Measurements from ENCODE around the gene NHERF1. TPM values are rescaled to one million over a fixed set of nuclear protein-coding genes. Genes with fewer than 3 reads are reported as not detected.

Gene NHERF1
- total and polyA plus RNA-seq, 2 of the 8 experiments (the other 6 are each of a cell fraction or from before 2014, with no cell fraction given): 92.9 to 99.2 TPM

- ChIA-PET CTCF (ENCODE audit: partially characterized antibody) (interaction anchor here (1.9 to 99.6 kb wide), 6 partner anchors 7 to 99 kb away, joined by 4 to 2981 read pairs (median 22); partner anchors contain the start of genes FDXR and GRIN2C), POLR2A (ENCODE audit: partially characterized antibody) (interaction anchor here (0.9 to 1.8 kb wide), 4 partner anchors 60 to 91 kb away, joined by 3 to 4 read pairs (median 3); no protein-coding TSS in a partner anchor)
- no peaks in the 10 kb centered on the region for H3K27me3 ChIP-seq (replicated peaks in 1 of 4; ENCODE audit: control insufficient read depth in 3 of 4, extremely low read depth in 1 of 4, insufficient read depth in 3 of 4, low read length in 3 of 4)
- no peak overlapping the region for H3K27ac ChIP-seq (ENCODE audit: low read depth, low read length)
- H4K5ac ChIP-seq (ENCODE audit: insufficient read length, low read depth, low read length): no peak overlapping the region
- no peaks in the 10 kb centered on the region for H3K23me2 ChIP-seq (ENCODE audit: low read depth, low read length)
- no peak overlapping the region for H2BK20ac ChIP-seq (ENCODE audit: low read length)
- H2AFZ ChIP-seq (ENCODE audit: low read length): no peak overlapping the region
- H3K36me3 ChIP-seq (ENCODE audit: control insufficient read depth in 2 of 4, insufficient read depth in 4 of 4, low read length in 3 of 4): peaks cover 0 to 16% (median 5%) of the 10 kb centered on the region in 4 experiments; a peak in 6 of 8 replicates
- no peak overlapping the region for H3K18ac ChIP-seq (ENCODE audit: extremely low read depth, low read length)
- no peak overlapping the region for H3K4me2 ChIP-seq (ENCODE audit: insufficient read depth in 1 of 2, low read depth in 2 of 2, low read length in 2 of 2)
- no peak overlapping the region for H3K4me3 ChIP-seq (ENCODE audit: extremely low read depth in 1 of 4, insufficient read depth in 2 of 4, low read depth in 3 of 4, low read length in 4 of 4)
- H3K9me3 ChIP-seq (ENCODE audit: insufficient read depth in 2 of 2, low read depth in 1 of 2, low read length in 1 of 2): no peaks in the 10 kb centered on the region
- H2BK5ac ChIP-seq (ENCODE audit: low read depth, low read length): no peak overlapping the region
- no peak overlapping the region for H4K8ac ChIP-seq (ENCODE audit: extremely low read depth, insufficient read depth, low read length)
- H2BK120ac ChIP-seq (replicated peaks; ENCODE audit: low read depth, low read length): no peak overlapping the region
- H2BK12ac ChIP-seq (ENCODE audit: low read depth, low read length): no peak overlapping the region
- whole genome bisulfite sequencing, 2 experiments (ENCODE audit: extremely low coverage in 1 of 2, insufficient coverage in 1 of 2, insufficient read length in 1 of 2, insufficient replicate concordance in 2 of 2, low coverage in 1 of 2, low lambda C conversion rate in 2 of 2, missing lambda C conversion rate in 1 of 2): 90% methylated on average over 12 of the region's 12 CpGs; no CpG with 5 or more reads in 1 of the 2 experiments
- no peak overlapping the region for H3K23ac ChIP-seq (ENCODE audit: insufficient read length)
- H3K79me1 ChIP-seq (ENCODE audit: low read depth, low read length): no peaks in the 10 kb centered on the region
- no peak for DNase-seq (ENCODE audit: low read depth in 1 of 2, low spot score in 2 of 2)
- peaks cover 3 to 7% of the 10 kb centered on the region in 2 experiments for H4K20me1 ChIP-seq (replicated peaks in 1 of 2; ENCODE audit: control insufficient read depth in 1 of 2, insufficient read depth in 2 of 2, low read length in 2 of 2)
- no peak overlapping the region for H2AK5ac ChIP-seq (ENCODE audit: low read depth, low read length)
- no peak overlapping the region for H3K14ac ChIP-seq (ENCODE audit: insufficient read length)
- H2BK15ac ChIP-seq (ENCODE audit: low read length): no peak overlapping the region
- no peak for FAIRE-seq
- no peaks in the 10 kb centered on the region for H3K79me2 ChIP-seq (ENCODE audit: control insufficient read depth in 1 of 2, insufficient read depth in 2 of 2, low read length in 2 of 2)
- H3K4me1 ChIP-seq (replicated peaks in 1 of 4; ENCODE audit: control insufficient read depth in 3 of 4, insufficient read depth in 4 of 4, low read length in 3 of 4): no peaks in the 10 kb centered on the region; a peak in 1 of 7 replicates
- H3K56ac ChIP-seq (replicated peaks; ENCODE audit: insufficient read length, low read depth, low read length): no peak overlapping the region
- no peak overlapping the region for H4K91ac ChIP-seq (replicated peaks; ENCODE audit: insufficient read length, low read length)
- H3K4ac ChIP-seq (replicated peaks; ENCODE audit: insufficient read length, low read depth, low read length): no peak overlapping the region
- H3K9ac ChIP-seq (replicated peaks in 1 of 4; ENCODE audit: extremely low read depth in 1 of 4, low read depth in 3 of 4, low read length in 3 of 4): no peak overlapping the region
- TF ChIP-seq SP2 (IDR thresholded peaks at IDR 0.05; ENCODE audit: low read length) (no peak), POLR2A (IDR thresholded peaks at IDR 0.05; ENCODE audit: control extremely low read depth in 1 of 2, low read depth in 2 of 2, low read length in 2 of 2) (no peak), KDM1A (IDR thresholded peaks at IDR 0.05; ENCODE audit: borderline replicate concordance, low read length) (no peak), GABPA (IDR thresholded peaks at IDR 0.05; ENCODE audit: borderline replicate concordance, insufficient read depth, low read length) (no peak), ZNF274 (IDR thresholded peaks at IDR 0.05; ENCODE audit: borderline replicate concordance, extremely low read depth, low read length) (no peak), RNF2 (IDR thresholded peaks at IDR 0.05; ENCODE audit: borderline replicate concordance, low read depth, low read length, missing control alignments, poor library complexity, severe bottlenecking) (no peak), MAX (IDR thresholded peaks at IDR 0.05) (no peak), SP1 (IDR thresholded peaks at IDR 0.05; ENCODE audit: low read depth, low read length) (no peak), PHF8 (conservative IDR thresholded peaks at IDR 0.05; ENCODE audit: low read depth, low read length) (no peak), TEAD4 (IDR thresholded peaks at IDR 0.05; ENCODE audit: low read depth, low read length) (no peak), SIN3A (conservative IDR thresholded peaks at IDR 0.05 in 1 of 2, IDR thresholded peaks at IDR 0.05 in 1 of 2; ENCODE audit: low read depth in 1 of 2, low read length in 2 of 2) (no peak), CBX8 (IDR thresholded peaks at IDR 0.05; ENCODE audit: borderline replicate concordance, low read depth, low read length) (no peak), GTF2F1 (IDR thresholded peaks at IDR 0.05; ENCODE audit: borderline replicate concordance, low read depth, low read length) (no peak)
Measured at GRCh38 chr17:74792586-74793105, 44.2 kb downstream of the NHERF1 start.

All from H1 (cell line).